Skin epidermis (tissue), 12 donors: ENCODE measurements around the gene CXCL9.
"Not testable (repeated sequence)": the region's sequence is repeated elsewhere in the genome, so short reads cannot be mapped to it uniquely, and the experiment has no call there.

Source experiments
- H3K27ac ChIP-seq, 21 experiments: fragments of 200-600 bp; sonication (generic) in 11 of 21; one replicate each; pipeline ENCODE4 v1.5.0; 2020; ENCODE audit warnings: mild to moderate bottlenecking in 3 of 21, inconsistent platforms in 2 of 21, moderate library complexity in 2 of 21
- H3K4me3 ChIP-seq, 7 experiments: fragments of 200-600 bp; sonication (generic) in 2 of 7; one replicate each; pipeline ENCODE4 v1.5.0; 2020; ENCODE audit warnings: inconsistent platforms in 2 of 7, mild to moderate bottlenecking in 2 of 7, moderate library complexity in 1 of 7

Gene CXCL9

DNA sequence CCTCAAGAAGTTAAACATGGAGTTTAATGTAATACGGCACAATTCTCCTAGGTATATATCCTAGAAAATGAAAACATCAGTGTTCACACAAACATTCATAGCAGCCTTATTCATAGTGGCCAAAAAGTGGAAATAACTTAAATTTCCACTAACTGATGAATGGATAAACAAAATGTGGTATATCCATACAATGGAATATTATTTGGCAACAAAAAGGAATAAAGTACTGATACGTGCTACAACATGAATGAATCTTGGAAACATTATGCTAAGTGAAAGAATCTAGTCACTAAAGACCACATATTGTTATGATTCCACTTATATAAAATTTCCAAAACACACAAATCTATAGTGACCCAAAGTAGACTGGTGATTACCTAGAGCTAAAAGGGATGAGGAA is 31.1 kb downstream of the CXCL9 start:
- Histone ChIP-seq H3K27ac (no peak overlapping the region), H3K4me3 (no peak overlapping the region)

- Histone ChIP-seq H3K4me3 (no peak overlapping the region), H3K27ac (no peak overlapping the region)
Observed at GRCh38 chr4:75973766-75974165, 33.5 kb downstream of the CXCL9 start.

DNA sequence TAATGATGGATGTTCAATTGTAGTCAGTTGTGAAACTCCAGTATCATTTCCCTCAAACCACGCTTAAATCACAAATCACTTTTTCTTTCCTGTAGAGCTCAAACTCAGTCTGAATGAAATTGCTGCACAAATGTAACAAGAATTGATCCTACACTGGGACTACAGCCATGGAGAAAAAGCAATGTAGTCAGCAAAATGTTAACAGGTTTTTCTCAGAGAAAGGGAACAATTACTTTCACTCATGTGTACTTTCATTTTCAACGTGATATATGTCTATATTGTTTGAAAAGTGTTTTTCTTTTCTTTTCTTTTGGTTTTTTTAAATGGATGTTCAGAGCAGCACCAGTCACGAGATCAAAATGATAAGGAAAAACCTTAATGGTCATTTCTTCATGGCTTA is 39.2 kb downstream of the CXCL9 start:
- no peak overlapping the region for H3K4me3 ChIP-seq
- H3K27ac ChIP-seq: no peak overlapping the region

- Histone ChIP-seq H3K4me3 (no peak overlapping the region), H3K27ac (no peak overlapping the region)
Observed at GRCh38 chr4:75963558-75963957, 43.8 kb downstream of the CXCL9 start.

- not testable (repeated sequence) for H3K4me3 ChIP-seq, H3K27ac ChIP-seq
Observed at GRCh38 chr4:75962072-75962471, 45.2 kb downstream of the CXCL9 start.

- H3K27ac ChIP-seq: not testable (repeated sequence)
Observed at GRCh38 chr4:75958546-75958945, 48.8 kb downstream of the CXCL9 start.

DNA sequence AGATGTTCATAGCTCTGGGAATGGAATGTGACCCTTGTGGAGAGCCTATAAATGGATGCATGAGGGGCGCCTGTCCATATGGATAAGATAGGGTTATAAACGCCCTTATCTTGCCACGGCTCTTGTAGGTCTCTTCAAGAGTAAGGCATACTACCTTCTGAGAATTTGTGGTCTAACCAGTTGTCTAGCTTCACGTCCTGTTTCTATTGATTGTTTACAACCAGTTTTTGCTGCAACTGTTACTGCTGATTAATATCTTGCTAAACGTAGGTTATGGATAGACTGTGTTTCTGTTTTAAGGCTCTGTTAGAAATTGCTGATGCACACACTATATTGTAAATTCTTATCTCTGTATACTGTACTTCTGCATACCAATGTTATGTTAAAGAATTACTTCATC is 52.5 kb downstream of the CXCL9 start:
- H3K4me3 ChIP-seq, H3K27ac ChIP-seq: not testable (repeated sequence)

More at GRCh38 chr4:75958546-75958945, 48.8 kb downstream of the CXCL9 start:
- not testable (repeated sequence) for H3K4me3 ChIP-seq

DNA sequence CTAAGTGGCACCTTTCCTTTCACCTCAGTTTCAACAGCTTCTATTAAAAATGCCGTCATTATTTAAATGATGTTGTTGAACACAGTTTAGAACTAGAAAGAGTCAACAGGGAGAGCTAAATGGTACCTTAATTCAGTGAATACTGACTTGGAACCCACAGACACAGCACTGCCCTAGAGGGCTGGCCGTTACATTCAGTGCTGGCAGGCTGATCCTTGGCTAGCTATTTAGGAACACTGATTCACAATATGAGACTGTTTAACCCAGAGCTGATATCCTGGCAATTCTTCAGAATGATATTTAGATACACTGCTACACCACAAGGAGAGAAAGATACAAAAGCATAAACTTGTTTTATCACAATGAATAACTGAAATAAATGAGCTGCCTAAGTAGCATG is 53.8 kb downstream of the CXCL9 start:
- no peak overlapping the region for H3K27ac ChIP-seq

More for the DNA sequence above, 53.8 kb downstream of the CXCL9 start:
- H3K4me3 ChIP-seq: no peak overlapping the region
